NCI-H2227 (cell line): ENCODE measurements around the gene ANXA3.
"Not testable (repeated sequence)": the region's sequence is repeated elsewhere in the genome, so short reads cannot be mapped to it uniquely, and the experiment has no call there.

Experiments
- DNase-seq: peaks from one replicate; lab custom pipeline; 2025; ENCODE audit not compliant: unreplicated experiment; lab: John Stamatoyannopoulos, UW

Gene ANXA3

GRCh38 chr4:78551420-78552351, at the start of gene ANXA3:
Gene ANXA3 (plus strand): TSS chr4:78551770. CDS start chr4:78554474, 2,704 bp downstream.
- no peak for DNase-seq

- DNase-seq = not testable (repeated sequence)
Observed at GRCh38 chr4:78506260-78506659, 45.3 kb upstream of the ANXA3 start.

GRCh38 chr4:78509043-78509442, 42.5 kb upstream of the ANXA3 start:
- DNase-seq = no peak

GRCh38 chr4:78510108-78510507, 41.5 kb upstream of the ANXA3 start:
- no peak for DNase-seq

- no peak for DNase-seq
Observed at GRCh38 chr4:78510681-78511080, 40.9 kb upstream of the ANXA3 start.

GRCh38 chr4:78512357-78512920, 39.1 kb upstream of the ANXA3 start:
- no peak for DNase-seq

GRCh38 chr4:78513411-78513975, 38.1 kb upstream of the ANXA3 start:
- DNase-seq = no peak

- DNase-seq = peak; percentile 0
Observed at GRCh38 chr4:78517050-78517652, 34.4 kb upstream of the ANXA3 start.

GRCh38 chr4:78518561-78518960, 33.0 kb upstream of the ANXA3 start:
- no peak for DNase-seq

GRCh38 chr4:78519962-78520361, 31.6 kb upstream of the ANXA3 start:
- no peak for DNase-seq

- DNase-seq = no peak
Observed at GRCh38 chr4:78520808-78521226, 30.8 kb upstream of the ANXA3 start.

- DNase-seq = no peak
Observed at GRCh38 chr4:78524009-78524408, 27.6 kb upstream of the ANXA3 start.

GRCh38 chr4:78525559-78525958, 26.0 kb upstream of the ANXA3 start:
- DNase-seq = no peak

- DNase-seq = no peak
Observed at GRCh38 chr4:78527103-78527502, 24.5 kb upstream of the ANXA3 start.

- no peak for DNase-seq
Observed at GRCh38 chr4:78527555-78527954, 24.0 kb upstream of the ANXA3 start.

GRCh38 chr4:78528327-78528726, 23.2 kb upstream of the ANXA3 start:
- no peak for DNase-seq

- no peak for DNase-seq
Observed at GRCh38 chr4:78529569-78530209, 21.9 kb upstream of the ANXA3 start.

GRCh38 chr4:78532046-78532445, 19.5 kb upstream of the ANXA3 start:
- DNase-seq = no peak

- DNase-seq = no peak
Observed at GRCh38 chr4:78533854-78534253, 17.7 kb upstream of the ANXA3 start.

GRCh38 chr4:78534286-78534955, 17.1 kb upstream of the ANXA3 start:
- no peak for DNase-seq

- DNase-seq = no peak
Observed at GRCh38 chr4:78542373-78542772, 9.2 kb upstream of the ANXA3 start.
